Measurements from ENCODE around the gene CD300LB.

DNA sequence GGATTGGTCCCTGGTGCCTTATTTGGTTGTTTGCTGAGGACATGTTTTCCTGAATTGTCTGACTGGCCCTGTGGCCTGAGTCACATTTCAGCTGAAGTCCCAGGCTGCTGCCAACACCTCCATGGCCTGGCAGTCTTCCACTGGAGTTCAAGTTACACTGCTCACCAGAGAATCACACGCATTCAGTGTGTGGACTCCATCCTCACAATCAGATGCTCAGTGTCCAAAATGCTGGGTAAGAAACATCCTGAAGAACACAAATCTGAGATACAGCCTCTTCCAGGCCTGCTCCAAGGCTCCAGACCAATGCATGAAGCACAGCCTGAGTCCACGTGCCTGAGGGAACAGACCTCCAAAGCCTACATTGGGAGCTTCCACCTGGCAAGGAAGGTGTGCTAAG is 19.2 kb downstream of the CD300LB start:
- TF ChIP-seq EZH2phosphoT487 (conservative IDR thresholded peaks at IDR 0.05; ENCODE audit: low read length): no peak
- TF ChIP-seq, protein P1, sequence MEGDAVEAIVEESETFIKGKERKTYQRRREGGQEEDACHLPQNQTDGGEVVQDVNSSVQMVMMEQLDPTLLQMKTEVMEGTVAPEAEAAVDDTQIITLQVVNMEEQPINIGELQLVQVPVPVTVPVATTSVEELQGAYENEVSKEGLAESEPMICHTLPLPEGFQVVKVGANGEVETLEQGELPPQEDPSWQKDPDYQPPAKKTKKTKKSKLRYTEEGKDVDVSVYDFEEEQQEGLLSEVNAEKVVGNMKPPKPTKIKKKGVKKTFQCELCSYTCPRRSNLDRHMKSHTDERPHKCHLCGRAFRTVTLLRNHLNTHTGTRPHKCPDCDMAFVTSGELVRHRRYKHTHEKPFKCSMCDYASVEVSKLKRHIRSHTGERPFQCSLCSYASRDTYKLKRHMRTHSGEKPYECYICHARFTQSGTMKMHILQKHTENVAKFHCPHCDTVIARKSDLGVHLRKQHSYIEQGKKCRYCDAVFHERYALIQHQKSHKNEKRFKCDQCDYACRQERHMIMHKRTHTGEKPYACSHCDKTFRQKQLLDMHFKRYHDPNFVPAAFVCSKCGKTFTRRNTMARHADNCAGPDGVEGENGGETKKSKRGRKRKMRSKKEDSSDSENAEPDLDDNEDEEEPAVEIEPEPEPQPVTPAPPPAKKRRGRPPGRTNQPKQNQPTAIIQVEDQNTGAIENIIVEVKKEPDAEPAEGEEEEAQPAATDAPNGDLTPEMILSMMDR (IDR thresholded peaks at IDR 0.05; ENCODE audit: insufficient read depth, low read length, poor library complexity, severe bottlenecking): no peak

Data from SU-DHL-6 (cell line).